Fibroblast of peridontal ligament (primary cell): ENCODE data around the gene CPVL.

Source experiments
- DNase-seq: peaks from one replicate; pipeline ENCODE4 v3.0.0-alpha.2; 2010; ENCODE audit errors: extremely low read depth

CPVL gene

GRCh38 chr7:29091715-29092114, 54.6 kb downstream of the CPVL start:
- DNase-seq, result no peak

DNA sequence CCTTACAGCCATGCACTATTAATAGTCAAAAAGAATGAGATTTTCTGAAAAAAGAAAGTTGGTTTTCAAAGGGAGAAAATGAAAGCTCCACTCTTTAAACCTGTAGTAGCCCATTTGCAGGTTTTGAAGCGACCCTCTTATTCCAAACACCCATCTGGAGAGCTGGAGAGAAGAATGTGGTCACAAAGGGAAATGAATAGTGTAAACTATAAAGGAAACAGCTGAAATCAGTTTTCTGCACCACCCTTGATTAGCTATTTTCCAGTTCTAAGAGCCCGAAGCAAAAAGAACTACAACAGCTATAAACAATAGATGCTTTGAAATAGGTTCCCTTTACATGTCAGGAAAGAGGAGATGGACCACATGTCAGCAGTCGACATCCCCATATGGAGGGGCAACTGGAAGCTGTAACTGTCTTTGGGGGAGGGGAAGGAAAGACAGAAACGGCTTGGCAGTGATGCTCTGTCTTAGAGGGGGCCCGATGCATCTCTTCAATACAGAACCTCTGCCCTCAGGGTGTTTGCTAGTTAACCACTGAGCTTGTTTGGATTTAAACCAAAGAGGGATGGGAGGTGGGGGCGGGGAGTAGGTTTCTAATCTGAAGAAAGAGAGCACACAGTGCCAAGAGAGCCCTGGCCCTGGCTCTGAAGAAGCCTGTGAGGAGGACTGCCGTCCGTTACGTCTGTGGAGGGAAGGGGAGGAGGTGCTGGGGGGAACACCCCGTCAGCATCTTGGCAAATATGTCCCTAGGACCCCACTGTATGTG, 55.3 kb downstream of the CPVL start:
- no peak for DNase-seq

- DNase-seq, result no peak
Measured at GRCh38 chr7:29090151-29090805, 56.1 kb downstream of the CPVL start.

- DNase-seq, result no peak
Measured at GRCh38 chr7:29087840-29088170, 58.5 kb downstream of the CPVL start.

DNA sequence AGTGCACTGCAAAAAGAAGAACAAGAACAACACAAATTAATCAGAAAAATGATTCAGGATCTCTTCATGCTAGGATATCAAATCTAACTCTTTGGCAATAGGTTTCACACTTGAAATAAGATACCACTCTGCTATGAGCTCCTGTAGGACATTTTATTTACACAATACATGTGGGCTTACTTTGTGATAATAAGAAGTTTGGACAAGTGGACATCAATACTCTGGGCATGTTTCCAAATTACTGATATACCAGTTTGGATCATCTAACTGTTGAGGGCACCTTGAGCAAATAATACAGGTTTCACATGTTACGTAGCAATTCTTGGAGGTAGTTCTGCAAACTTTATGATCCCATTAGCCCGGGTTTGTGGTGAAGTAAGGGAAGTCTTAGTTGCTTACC, 59.8 kb downstream of the CPVL start:
- DNase-seq, result no peak

DNA sequence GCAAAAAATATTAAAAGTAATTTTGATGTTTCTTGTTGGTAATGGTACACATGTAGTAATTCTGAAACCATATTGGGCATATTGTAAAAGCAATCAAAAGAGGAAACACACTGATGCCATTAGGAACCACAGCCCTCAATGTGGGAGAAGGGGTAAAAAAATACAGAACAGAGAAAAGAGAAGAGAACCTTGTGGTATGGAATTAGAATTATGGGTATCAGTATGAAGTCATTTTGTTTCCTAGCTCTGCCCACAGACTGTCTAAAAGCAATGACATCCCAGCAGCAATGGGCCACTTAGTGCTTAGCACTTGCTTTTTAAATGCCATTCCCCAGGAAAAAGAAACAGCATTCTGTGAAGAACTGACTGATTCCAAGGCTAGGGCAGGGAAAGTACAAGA, 61.5 kb downstream of the CPVL start:
- DNase-seq, result no peak

DNA sequence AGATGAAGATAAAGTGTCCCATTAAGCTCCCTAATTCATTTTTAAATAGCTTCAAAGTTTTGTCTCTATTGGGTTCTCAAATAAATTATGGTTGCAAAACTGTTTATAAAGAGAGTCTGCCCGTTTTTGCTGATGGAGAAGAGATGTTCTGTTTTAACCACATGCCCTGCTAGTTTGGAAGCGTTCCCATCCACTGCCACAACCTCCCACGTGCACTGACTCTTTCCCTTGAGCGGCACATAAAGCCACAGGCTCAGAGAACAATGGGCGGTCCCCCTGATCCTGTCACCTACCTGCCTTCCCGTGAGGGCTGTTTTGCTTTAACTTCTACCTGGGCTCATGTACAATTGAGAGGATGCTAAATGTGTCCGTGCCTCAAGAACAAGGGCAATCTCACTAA, 65.5 kb downstream of the CPVL start:
- DNase-seq, result no peak

DNA sequence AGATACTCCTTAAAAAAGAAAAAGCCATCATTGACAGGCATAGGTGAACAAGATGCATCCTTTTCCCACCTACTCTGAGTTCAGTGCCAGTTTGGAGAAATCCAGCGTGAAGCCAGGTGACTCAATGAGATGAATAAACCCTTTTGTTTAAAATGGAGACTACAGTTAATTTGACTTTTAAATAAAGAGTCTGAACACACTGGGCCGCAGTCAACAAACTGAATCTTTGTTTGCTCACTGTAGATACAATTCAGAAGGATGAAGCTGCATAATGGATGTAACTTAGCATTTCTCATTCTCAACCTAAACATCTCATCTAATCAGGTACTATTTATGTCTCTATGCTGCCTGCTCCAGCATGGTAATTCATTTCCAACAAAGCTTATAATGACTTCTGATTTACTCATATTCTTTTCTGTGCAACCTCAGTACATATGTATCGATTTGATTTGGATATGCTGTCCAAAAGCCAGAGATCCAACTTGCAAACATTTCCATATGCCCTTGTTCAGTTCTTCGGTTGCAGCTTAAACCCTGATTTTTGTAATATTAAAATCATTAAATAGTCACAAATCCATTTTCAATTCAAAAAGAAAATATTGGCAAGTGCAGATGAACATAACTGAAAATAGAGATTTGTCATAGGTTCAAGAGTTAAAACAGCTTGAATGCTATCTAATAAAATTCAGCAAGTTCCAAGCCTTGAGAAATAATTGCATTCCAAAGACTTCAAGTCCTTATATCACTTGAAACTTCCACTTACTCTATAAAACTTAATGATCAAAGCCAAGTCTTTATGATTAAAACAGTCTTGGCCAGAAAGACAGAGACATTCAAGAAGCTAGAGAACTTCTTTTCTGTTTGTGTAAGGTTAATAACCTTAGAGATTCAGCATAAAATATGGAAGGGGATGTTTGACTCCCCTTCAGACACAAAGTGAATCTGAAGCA, 67.8 kb downstream of the CPVL start:
- DNase-seq, result no peak

DNA sequence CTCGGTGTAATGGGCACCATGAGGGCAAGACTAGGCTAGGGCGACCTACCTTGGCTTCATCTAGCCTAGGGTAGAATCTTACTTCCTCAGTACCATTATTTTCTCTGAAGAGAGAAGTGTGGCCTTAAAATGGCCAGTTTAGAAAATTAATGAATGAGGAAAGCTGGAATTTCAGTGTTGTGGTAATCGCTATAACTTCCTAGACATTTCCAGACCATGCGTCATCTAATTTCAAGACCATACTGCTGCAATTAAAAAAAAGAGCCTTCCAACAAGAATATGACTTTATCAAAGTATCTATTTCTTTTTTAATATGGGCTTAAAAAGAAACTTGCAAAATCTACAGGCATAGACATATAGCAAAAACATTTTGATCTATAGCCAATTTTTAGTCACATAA, 68.5 kb downstream of the CPVL start:
- no peak for DNase-seq

GRCh38 chr7:29077176-29077575, 69.2 kb downstream of the CPVL start:
- DNase-seq, result no peak

GRCh38 chr7:29076631-29077030, 69.7 kb downstream of the CPVL start:
- DNase-seq, result no peak

DNA sequence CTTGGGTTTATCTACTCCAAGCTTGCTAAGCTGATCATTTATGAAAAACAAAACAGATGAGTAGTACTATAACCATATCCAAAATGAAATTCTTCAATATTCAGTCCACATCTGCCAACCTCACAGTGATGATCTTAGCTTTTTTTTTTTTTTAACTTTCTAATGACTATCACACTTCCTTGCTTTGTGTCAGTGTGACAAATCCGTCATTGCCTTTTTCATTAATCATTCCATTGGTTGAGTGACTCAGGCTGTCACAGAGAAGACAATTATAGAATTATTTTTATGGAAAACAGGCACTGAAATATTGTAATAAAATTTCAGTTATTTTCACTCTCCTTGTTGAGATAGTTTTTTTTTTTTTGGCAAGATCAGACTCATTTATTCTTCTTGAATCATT, 70.7 kb downstream of the CPVL start:
- DNase-seq, result no peak

DNA sequence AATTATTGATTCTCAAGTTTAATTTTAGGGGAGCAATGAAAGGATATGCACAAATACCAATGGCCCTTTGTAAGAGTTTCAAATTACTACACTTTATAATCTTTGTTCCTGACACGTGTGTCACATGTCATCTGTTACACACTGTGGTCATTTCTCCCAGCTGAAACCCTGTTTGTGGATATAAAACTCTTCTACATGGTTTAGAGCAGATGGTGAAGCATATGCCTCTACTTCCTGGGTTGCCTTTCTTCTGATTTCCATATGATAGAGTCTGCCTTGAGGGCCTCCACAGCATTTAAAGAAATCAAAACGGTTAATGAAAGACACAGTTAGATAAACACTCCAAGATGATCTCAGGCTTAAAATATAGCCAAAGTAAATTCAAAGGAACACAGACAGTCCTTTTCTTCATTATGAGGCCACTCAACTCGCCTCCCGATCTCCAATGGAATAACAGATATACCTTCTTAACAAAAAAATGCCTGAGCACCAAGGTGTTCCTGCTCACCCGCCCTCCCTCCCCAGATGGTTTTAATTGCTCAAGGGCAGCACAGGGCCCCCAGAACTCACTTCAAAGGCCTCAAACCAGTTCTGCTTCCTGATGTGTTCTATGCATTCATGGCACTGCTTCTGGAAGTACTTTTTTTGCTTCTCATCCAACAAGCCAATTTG, 75.0 kb downstream of the CPVL start:
- DNase-seq, result no peak

DNA sequence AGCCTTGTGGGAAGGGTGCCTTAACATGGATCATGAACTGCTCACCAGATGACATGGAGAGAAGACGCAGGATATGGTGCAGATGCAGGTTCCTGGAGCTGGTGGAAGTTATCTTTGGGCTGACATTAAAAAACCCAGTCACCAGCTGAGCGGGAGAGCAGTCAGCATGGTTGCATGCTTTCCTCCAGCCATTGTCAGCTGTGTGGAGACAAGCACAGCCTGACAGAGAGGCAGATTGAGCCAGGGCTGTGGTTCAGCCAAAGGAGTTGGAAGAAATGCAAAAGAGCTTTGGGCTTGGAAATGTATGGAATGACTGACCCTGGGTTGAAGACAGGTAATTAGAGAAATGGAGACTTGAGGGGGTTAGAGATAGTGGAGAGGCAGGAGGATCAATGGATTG, 79.7 kb downstream of the CPVL start:
- DNase-seq, result no peak

DNA sequence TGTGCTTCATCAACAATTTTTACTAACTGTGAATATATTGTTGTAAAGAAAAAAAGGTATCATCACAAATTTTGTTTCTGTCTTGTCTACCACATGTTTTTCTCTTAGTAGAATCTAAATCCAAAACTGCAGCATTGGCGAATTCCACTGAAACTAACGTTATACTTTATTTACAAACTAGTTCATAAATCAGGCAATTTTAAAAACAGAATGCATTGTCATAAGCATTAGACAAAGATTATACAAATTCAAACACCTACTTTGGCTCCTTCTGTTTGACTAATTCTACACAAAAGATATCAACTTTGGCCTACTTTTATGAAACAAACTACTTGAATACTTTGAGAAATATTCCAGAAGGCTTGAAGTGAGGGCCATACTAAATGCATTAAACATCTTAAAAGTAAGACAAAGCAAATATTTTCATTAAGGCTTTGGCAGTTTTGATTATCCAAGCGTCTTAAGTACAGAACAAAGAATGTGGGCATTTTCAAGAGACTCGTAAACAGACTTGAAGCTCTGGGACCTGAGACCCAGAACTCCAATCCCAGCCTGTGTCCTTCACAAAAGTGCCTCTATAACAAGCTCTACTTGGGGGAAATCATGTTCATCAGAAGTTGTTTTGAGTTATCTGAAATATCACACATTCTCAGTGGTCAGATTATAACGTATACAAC, 81.0 kb downstream of the CPVL start:
- DNase-seq, result no peak

DNA sequence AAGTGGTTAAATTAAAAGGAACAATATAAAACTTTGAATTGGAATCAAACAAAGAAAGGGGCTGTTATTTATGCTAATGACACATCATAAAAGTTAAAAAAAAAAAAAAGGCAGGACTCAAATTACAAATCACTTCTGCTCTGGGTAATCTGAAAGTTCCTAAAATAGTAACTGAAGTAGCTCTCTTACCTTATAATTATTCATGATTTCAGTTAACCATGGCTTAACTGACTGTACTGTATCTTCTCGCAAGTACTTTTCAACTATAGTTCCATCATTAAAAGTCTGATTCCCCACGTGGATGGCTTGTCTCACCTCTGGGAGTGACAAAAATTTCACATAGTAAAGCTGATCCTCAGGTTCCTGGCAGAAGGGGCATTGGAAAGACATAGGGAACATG, 82.5 kb downstream of the CPVL start:
- no peak for DNase-seq

DNA sequence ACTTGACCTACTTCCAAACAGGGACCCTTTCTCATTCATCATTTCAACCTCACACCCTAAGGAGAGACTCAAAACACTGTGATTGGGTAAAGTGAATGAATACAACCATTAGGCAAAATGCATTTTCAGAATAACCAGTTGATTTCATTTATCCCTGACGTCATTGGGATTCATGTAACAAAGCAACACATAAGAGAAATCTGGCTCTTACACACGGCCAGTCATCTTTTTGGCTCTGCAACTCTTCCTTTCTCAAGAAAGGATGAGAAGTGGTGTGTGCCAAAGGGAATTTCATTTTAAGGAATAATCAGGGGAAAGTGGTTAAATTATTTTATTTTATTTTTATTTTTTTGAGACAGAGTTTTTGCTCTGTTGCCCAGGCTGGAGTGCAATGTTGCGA, 83.1 kb downstream of the CPVL start:
- DNase-seq, result no peak

GRCh38 chr7:29053105-29053872, 93.0 kb downstream of the CPVL start:
- no peak for DNase-seq

GRCh38 chr7:29046978-29047377, 99.4 kb downstream of the CPVL start:
- DNase-seq, result no peak

DNA sequence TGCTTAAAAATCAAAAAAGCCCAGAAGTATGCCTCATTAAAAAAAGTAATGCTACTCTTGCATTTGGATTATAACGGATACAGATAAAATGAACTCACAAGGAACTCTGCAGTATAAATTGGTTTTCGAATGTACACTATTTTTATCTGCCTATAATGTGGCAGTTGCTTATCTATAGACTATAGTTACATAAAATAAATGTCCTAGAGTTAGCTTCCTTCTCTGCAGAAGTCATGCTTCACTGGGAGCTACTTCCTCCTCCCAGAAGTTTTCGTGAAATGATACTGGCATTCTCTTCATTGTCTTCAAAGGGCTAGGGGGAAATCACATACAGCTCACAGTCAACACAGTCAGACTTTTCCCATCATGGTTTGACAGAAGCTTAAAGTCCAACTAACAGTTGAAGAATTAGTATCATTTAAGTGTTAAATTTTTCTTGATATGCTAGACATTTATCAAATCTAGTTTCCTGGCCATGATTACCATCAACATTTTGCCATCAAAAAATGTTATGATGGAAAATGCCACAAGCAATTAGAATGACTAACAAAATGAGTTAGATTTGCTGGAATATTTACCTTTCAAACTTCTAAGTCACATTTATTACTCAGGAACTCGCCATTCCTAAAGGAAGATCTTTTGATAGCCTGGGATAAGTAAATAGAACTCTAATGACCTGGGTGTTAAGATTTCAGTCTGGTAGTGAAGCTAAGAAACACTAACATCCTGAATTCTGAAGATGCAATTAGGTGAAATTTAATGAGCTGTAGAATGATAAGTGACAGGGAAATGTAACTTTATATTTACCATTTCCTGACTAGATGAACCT, 100.9 kb downstream of the CPVL start:
- DNase-seq, result no peak
